Endothelial cell of umbilical vein (primary cell): ENCODE measurements around the gene RPP30. TPM values are rescaled to one million over a fixed set of nuclear protein-coding genes. Genes with fewer than 3 reads are reported as not detected.

Experiments used
- BruUV-seq: library from RNA; stranded (reverse); fragments of 400-500 nt; replicated peaks from 2 replicates; lab custom pipeline; 2021; lab: Mats Ljungman, UMichigan
- CTCF ChIA-PET: fragments of 300-600, 350-600 bp; sonication (Branson Sonifier 250); formaldehyde crosslinking; loops from one replicate; lab custom pipeline; 2021; ENCODE audit warnings: antibody characterized with exemption, inconsistent platforms; lab: Charles Lee
- POLR2A ChIA-PET: fragments of 300-600, 350-600 bp; sonication (Branson Sonifier 250); formaldehyde crosslinking; loops from one replicate; lab custom pipeline; 2021; ENCODE audit warnings: antibody characterized with exemption, inconsistent platforms; lab: Charles Lee
- DNase-seq: peaks from one replicate; pipeline ENCODE4 v3.0.0-alpha.2; 2011; ENCODE audit warnings: low read depth, low spot score
- FAIRE-seq: peaks from 2 replicates; lab custom pipeline; 2011; peaks lifted over from hg19 to GRCh38; lab: Jason Lieb, UNC
- H2AFZ ChIP-seq: 2 replicates; pipeline ENCODE4 v1.6.0; 2012; ENCODE audit warnings: low read depth, low read length, control low read depth, inconsistent platforms
- H3K27ac ChIP-seq: 2 replicates; pipeline ENCODE4 v1.5.1; 2011; ENCODE audit warnings: low read depth, mild to moderate bottlenecking, control low read depth, low read length, moderate library complexity; ENCODE audit not compliant: insufficient read depth
- H3K27me3 ChIP-seq, 2 experiments: 2 replicates each; pipeline versions ENCODE4 v1.6.0 to v1.6.1; 2011; ENCODE audit warnings: low read length in 2 of 2, mixed read lengths in 1 of 2; ENCODE audit not compliant: control insufficient read depth in 2 of 2, insufficient read depth in 2 of 2
- H3K36me3 ChIP-seq, 2 experiments: 2 replicates in 1 of 2; 3 replicates in 1 of 2; pipeline ENCODE4 v1.5.1; 2011; ENCODE audit warnings: low read length in 2 of 2, mild to moderate bottlenecking in 1 of 2, moderate library complexity in 1 of 2; ENCODE audit not compliant: control insufficient read depth in 2 of 2, insufficient read depth in 2 of 2; ENCODE audit errors: extremely low read depth in 1 of 2
- H3K4me1 ChIP-seq: 3 replicates; pipeline ENCODE4 v1.5.1; 2011; ENCODE audit warnings: mild to moderate bottlenecking, low read length; ENCODE audit not compliant: control insufficient read depth, insufficient read depth; ENCODE audit errors: extremely low read depth
- H3K4me2 ChIP-seq: 2 replicates; pipeline ENCODE4 v1.6.1; 2011; ENCODE audit warnings: low read length, control low read depth, mixed read lengths; ENCODE audit not compliant: insufficient read depth
- H3K4me3 ChIP-seq, 3 experiments: fragments of 200-600 bp in 1 of 3; sonication (generic), shearing (Covaris generic) in 1 of 3; replicated peaks in 1 of 3; 2 replicates each; pipeline ENCODE4 v1.5.1; 2011 to 2016; ENCODE audit warnings: control low read depth in 3 of 3, low read length in 3 of 3, mild to moderate bottlenecking in 2 of 3, inconsistent platforms in 1 of 3, low read depth in 1 of 3, moderate library complexity in 1 of 3; ENCODE audit not compliant: insufficient read depth in 1 of 3
- H3K79me2 ChIP-seq: 2 replicates; pipeline ENCODE4 v1.6.0; 2012; ENCODE audit warnings: low read length, inconsistent platforms; ENCODE audit not compliant: control insufficient read depth, insufficient read depth
- H3K9ac ChIP-seq: replicated peaks from 2 replicates; pipeline ENCODE3; 2011; ENCODE audit warnings: low read length, control low read depth; ENCODE audit not compliant: insufficient read depth; ENCODE audit errors: extremely low read depth
- H3K9me1 ChIP-seq: replicated peaks from 3 replicates; pipeline ENCODE4 v1.6.0; 2011; ENCODE audit warnings: mild to moderate bottlenecking, low read length; ENCODE audit not compliant: control insufficient read depth, insufficient read depth; ENCODE audit errors: extremely low read depth
- H3K9me3 ChIP-seq: replicated peaks from 2 replicates; pipeline ENCODE4 v1.5.1; 2012; ENCODE audit warnings: low read length, inconsistent platforms; ENCODE audit not compliant: control insufficient read depth, insufficient read depth
- H4K20me1 ChIP-seq: replicated peaks from 2 replicates; pipeline ENCODE3; 2011; ENCODE audit warnings: mild to moderate bottlenecking, low read length; ENCODE audit not compliant: control insufficient read depth, insufficient read depth; ENCODE audit errors: extremely low read depth
- CTCF ChIP-seq, 2 donors: IDR thresholded peaks; 1 replicate in 1 of 2; 2 replicates in 1 of 2; pipeline ENCODE4 v1.5.1; 2011; ENCODE audit warnings: low read length in 2 of 2, mild to moderate bottlenecking in 2 of 2, moderate library complexity in 2 of 2, control low read depth in 1 of 2, inconsistent platforms in 1 of 2, low read depth in 1 of 2; ENCODE audit not compliant: insufficient read depth in 1 of 2; ENCODE audit errors: extremely low read depth in 1 of 2
- EZH2 ChIP-seq: IDR thresholded peaks from 2 replicates; pipeline ENCODE4 v1.6.1; 2012; ENCODE audit warnings: borderline replicate concordance, low read depth, mild to moderate bottlenecking, moderate library complexity, low read length, inconsistent platforms; ENCODE audit not compliant: severe bottlenecking
- FOS ChIP-seq: IDR thresholded peaks from 2 replicates; pipeline ENCODE4 v1.6.1; 2011; ENCODE audit warnings: mild to moderate bottlenecking, low read length, moderate library complexity, borderline replicate concordance; ENCODE audit not compliant: insufficient read depth
- GATA2 ChIP-seq: IDR thresholded peaks from 2 replicates; pipeline ENCODE4 v1.7.0; 2011; ENCODE audit warnings: low read depth, mild to moderate bottlenecking, moderate library complexity, mixed read lengths, low read length; ENCODE audit not compliant: insufficient read length, insufficient read depth
- JUN ChIP-seq: IDR thresholded peaks from 2 replicates; pipeline ENCODE4 v1.6.1; 2011; ENCODE audit warnings: borderline replicate concordance, low read depth; ENCODE audit not compliant: insufficient read length, insufficient read depth
- MAX ChIP-seq: IDR thresholded peaks from 2 replicates; pipeline ENCODE4 v1.6.1; 2011; ENCODE audit not compliant: insufficient read depth, insufficient read length
- MYC ChIP-seq: IDR thresholded peaks from one replicate; pipeline ENCODE4 v1.6.1; 2011; ENCODE audit warnings: mild to moderate bottlenecking, low read depth, low read length
- POLR2A ChIP-seq: IDR thresholded peaks from 2 replicates; pipeline ENCODE4 v1.6.1; 2012; ENCODE audit warnings: low read depth, mild to moderate bottlenecking, control low read depth, low read length
- POLR2AphosphoS5 ChIP-seq: IDR thresholded peaks from 2 replicates; pipeline ENCODE4 v1.6.1; 2012; ENCODE audit warnings: low read depth, mild to moderate bottlenecking, control low read depth, low read length, moderate library complexity; ENCODE audit not compliant: insufficient read depth
- dilution Hi-C: fragments of 300-500 bp; cut with MboI; formaldehyde crosslinking; loops from one replicate; pipeline ENCODE4 v1.15.0; 2019; ENCODE audit warnings: low sequenced_read_pairs; ENCODE audit not compliant: extremely low pct_ligation_motif_present
- intact Hi-C: fragments of 100-400 bp; cut with micrococcal nuclease; formaldehyde crosslinking; loops from one replicate; pipeline ENCODE4 v1.10.0; 2022
- polyA plus RNA-seq, 4 experiments: library from polyadenylated mRNA; depleted of rRNA in 3 of 4; stranded (reverse) in 3 of 4; unstranded in 1 of 4; fragments of >200 nt; gene quantifications; 2 replicates each; pipeline versions ENCODE4 v1.2.1 to v1.2.3, GENCODE V29; 2011 to 2012; ENCODE audit warnings: missing spikeins in 1 of 4
- total RNA-seq: library from RNA; stranded (reverse); gene quantifications from 2 replicates; pipeline ENCODE4 v1.2.3, GENCODE V29; 2021

The RPP30 gene
- total and polyA plus RNA-seq, 2 donors (not counting 3 experiments of a cell fraction or from before 2014, with no cell fraction given), result 21.1 to 47.8 TPM

GRCh38 chr10:90887555-90887954, 15.8 kb downstream of the RPP30 start:
- Histone ChIP-seq H3K4me3 (no peak overlapping the region), H3K27me3 (no peaks in the 10 kb centered on the region), H3K9ac (no peak overlapping the region), H3K36me3 (peaks cover 7 to 12% of the 10 kb centered on the region in 2 experiments), H2AFZ (no peak overlapping the region), H3K79me2 (no peaks in the 10 kb centered on the region), H3K9me3 (no peaks in the 10 kb centered on the region), H3K27ac (no peak overlapping the region), H3K9me1 (no peaks in the 10 kb centered on the region), H4K20me1 (no peaks in the 10 kb centered on the region), H3K4me2 (no peak overlapping the region), H3K4me1 (no peaks in the 10 kb centered on the region)
- TF ChIP-seq POLR2A, result no peak
- TF ChIP-seq CTCF (IDR thresholded peaks at IDR 0.05; ENCODE audit: extremely low read depth in 1 of 2, insufficient read depth in 1 of 2, low read depth in 1 of 2, low read length in 2 of 2), result no peak
- TF ChIP-seq EZH2, result no peak
- TF ChIP-seq FOS, result no peak
- TF ChIP-seq GATA2, result no peak
- TF ChIP-seq JUN, result no peak
- no peak for TF ChIP-seq MAX
- TF ChIP-seq POLR2AphosphoS5, result no peak
- TF ChIP-seq MYC, result no peak
- POLR2A ChIA-PET, result no interaction called here
- intact Hi-C loops (no loop called here), dilution Hi-C loops (loop anchor here (25.0 kb wide), 1 partner anchor 375 kb away; no protein-coding TSS in a partner anchor)
- no TSS peak for BruUV-seq
- DNase-seq, result no peak
- CTCF ChIA-PET, result interaction anchor here (1.1 to 1.6 kb wide), 3 partner anchors 8 to 25 kb away, joined by 3 to 5 read pairs (median 4); no protein-coding TSS in a partner anchor
- no peak for FAIRE-seq
